GM19240 (cell line): Measurements from ENCODE around the gene CSNK1G3.
"Not testable (repeated sequence)": the region's sequence is repeated elsewhere in the genome, so short reads cannot be mapped to it uniquely, and the experiment has no call there.

Experiments
- DNase-seq: peaks from one replicate; pipeline ENCODE4 v3.0.0; 2011; ENCODE audit warnings: low spot score; ENCODE audit not compliant: insufficient read length

CSNK1G3 gene

GRCh38 chr5:123559434-123559775, 47.4 kb downstream of the CSNK1G3 start:
- no peak for DNase-seq

- DNase-seq = no peak
Measured at GRCh38 chr5:123561230-123561629, 49.3 kb downstream of the CSNK1G3 start.

GRCh38 chr5:123571927-123572326, 60.0 kb downstream of the CSNK1G3 start:
- no peak for DNase-seq

GRCh38 chr5:123578390-123578789, 66.4 kb downstream of the CSNK1G3 start:
- DNase-seq = no peak

- no peak for DNase-seq
Measured at GRCh38 chr5:123579410-123579809, 67.4 kb downstream of the CSNK1G3 start.

GRCh38 chr5:123582550-123583285, 70.7 kb downstream of the CSNK1G3 start:
- no peak for DNase-seq

- DNase-seq = no peak
Measured at GRCh38 chr5:123585871-123586270, 73.9 kb downstream of the CSNK1G3 start.

- DNase-seq = no peak
Measured at GRCh38 chr5:123594434-123594833, 82.5 kb downstream of the CSNK1G3 start.

GRCh38 chr5:123597018-123597417, 85.0 kb downstream of the CSNK1G3 start:
- no peak for DNase-seq

GRCh38 chr5:123598028-123598689, 86.2 kb downstream of the CSNK1G3 start:
- no peak for DNase-seq

GRCh38 chr5:123599171-123599570, 87.2 kb downstream of the CSNK1G3 start:
- no peak for DNase-seq

- DNase-seq = no peak
Measured at GRCh38 chr5:123601610-123602009, 89.6 kb downstream of the CSNK1G3 start.

GRCh38 chr5:123605822-123606221, 93.8 kb downstream of the CSNK1G3 start:
- no peak for DNase-seq

GRCh38 chr5:123610209-123610608, 98.2 kb downstream of the CSNK1G3 start:
- no peak for DNase-seq

GRCh38 chr5:123610665-123611405, 98.9 kb downstream of the CSNK1G3 start:
- no peak for DNase-seq

GRCh38 chr5:123611406-123611709, 99.4 kb downstream of the CSNK1G3 start:
- no peak for DNase-seq

GRCh38 chr5:123617561-123617960, 105.6 kb downstream of the CSNK1G3 start:
- DNase-seq = no peak

- DNase-seq = no peak
Measured at GRCh38 chr5:123626051-123626450, 114.1 kb downstream of the CSNK1G3 start.

- no peak for DNase-seq
Measured at GRCh38 chr5:123628860-123629544, 117.0 kb downstream of the CSNK1G3 start.

GRCh38 chr5:123636006-123636405, 124.0 kb downstream of the CSNK1G3 start:
- no peak for DNase-seq

- DNase-seq = not testable (repeated sequence)
Measured at GRCh38 chr5:123637028-123637427, 125.1 kb downstream of the CSNK1G3 start.

- DNase-seq = no peak
Measured at GRCh38 chr5:123639244-123639643, 127.3 kb downstream of the CSNK1G3 start.
